Renal cortical epithelial cell (primary cell): ENCODE measurements around the gene TRAFD1. TPM values are rescaled to one million over a fixed set of nuclear protein-coding genes. Genes with fewer than 3 reads are reported as not detected.
"Not testable (repeated sequence)": the region's sequence is repeated elsewhere in the genome, so short reads cannot be mapped to it uniquely, and the experiment has no call there.

Experiments
- DNase-seq: peaks from one replicate; pipeline ENCODE4 v3.0.0-alpha.2; 2011; ENCODE audit warnings: low read depth
- total RNA-seq: library from RNA; depleted of rRNA; stranded (reverse); fragments of >200 nt; gene quantifications from 2 replicates; pipeline ENCODE4 v1.2.3, GENCODE V29; 2014

TRAFD1 gene
- total RNA-seq, 1 donor from 2014 or later, result 57.4 TPM

DNA sequence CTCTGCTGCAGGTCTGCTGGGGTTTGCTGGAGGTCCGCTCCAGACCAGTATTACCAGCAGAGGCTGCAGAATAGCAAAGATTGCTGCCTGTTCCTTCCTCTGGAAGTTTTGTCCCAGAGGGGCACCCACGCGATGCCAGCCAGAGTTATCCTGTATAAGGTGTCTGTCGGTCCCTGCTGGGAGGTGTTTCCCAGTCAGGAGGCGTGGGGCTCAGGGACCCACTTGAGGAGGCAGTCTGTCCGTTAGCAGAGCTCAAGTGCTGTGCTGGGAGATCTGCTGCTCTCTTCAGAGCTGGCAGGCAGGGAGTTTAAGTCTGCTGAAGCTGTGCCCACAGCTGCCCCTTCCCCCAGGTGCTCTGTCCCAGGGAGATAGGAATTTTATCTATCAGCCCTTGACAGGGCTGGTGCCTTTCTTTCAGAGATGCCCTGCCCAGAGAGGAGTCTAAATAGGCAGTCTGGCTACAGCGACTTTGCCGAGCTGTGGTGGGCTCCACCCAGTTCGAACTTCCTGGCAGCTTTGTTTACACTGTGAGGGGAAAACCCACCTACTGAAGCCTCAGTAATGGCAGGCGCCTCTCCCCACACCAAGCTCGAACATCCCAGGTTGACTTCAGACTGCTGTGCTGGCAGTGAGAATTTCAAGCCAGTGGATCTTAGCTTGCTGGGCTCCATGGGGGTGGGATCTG, 33.2 kb downstream of the TRAFD1 start:
- not testable (repeated sequence) for DNase-seq

DNA sequence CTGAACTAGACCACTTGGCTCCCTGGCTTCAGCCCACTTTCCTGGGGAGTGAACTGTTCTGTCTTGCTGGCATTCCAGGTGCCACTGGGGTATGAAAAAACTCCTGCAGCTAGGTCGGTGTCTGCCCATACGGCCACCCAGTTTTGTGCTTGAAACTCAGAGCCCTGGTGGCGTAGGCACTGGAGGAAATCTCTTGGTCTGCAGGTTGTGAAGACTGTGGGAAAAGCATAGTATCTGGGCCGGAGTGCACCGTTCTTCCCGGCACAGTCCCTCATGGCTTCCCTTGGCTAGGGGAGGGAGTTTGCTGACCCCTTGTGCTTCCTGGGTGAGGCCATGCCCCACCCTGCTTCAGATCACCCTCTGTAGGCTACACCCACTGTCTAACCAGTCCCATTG, 33.8 kb downstream of the TRAFD1 start:
- no peak for DNase-seq

DNA sequence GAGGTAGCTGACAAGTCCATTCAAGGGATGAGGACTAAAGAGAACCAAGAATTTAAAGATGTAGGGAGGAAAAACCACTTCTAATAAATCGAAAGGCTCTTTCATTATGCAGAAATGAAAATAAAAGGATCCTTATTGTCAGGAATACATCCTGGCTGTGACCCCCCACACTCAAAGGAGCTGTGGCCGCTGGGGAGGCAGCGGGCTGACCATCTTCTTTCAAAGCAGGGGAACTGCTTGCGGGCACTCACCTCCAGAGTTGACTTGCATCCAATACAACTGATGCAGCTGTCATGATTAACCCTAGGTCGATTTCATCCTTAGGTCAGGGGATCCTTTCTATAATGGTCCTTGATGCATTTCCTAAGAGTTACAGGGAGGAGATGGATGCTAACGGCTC, 35.3 kb downstream of the TRAFD1 start:
- DNase-seq, result no peak

DNA sequence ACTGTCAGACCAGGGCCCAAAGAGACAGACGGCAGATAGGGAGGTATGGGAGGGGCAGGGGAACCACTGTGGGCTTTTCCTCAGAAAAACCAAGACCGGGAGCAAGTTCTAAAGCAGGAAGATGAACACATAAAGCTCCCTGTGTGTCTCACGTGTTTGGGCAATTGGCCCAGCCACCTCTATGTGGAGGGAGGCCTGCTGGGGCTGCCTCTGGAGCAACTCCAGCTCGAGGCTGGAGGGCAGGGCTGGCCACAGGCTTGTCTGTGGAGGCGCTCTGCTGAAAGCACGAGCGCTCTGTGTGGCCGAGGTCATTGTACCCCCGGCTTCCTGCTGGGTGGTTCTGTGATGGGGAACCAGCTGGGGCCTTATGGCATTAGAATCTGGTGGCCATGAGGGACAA, 36.4 kb downstream of the TRAFD1 start:
- DNase-seq, result no peak

DNA sequence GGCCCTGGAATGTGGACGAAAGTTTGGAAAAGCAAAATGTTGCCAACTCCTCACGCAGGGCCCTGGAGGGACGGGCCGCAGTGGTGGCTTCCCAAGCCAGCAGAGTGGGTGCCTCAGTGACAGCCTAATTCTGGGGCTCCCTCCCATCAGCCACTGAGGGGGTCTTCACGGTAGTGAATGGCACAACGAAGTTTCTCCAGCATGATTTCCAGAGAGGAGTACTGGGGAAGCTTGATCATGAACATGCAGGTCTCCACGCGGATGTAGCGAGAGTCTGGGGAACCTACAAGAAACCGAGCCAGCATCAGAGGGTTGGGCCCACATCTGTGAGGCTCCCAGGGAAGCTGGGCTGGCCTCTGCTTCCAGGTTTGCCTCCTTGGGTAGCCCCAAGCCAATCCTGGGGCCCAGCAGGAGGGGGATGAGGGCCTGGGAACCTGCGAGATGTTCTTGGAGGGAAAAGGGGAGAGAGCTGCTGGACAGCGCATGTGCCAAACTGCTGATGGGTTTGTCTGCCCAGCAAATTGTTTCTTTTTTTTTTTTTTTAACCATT, 37.0 kb downstream of the TRAFD1 start:
- DNase-seq, result no peak

DNA sequence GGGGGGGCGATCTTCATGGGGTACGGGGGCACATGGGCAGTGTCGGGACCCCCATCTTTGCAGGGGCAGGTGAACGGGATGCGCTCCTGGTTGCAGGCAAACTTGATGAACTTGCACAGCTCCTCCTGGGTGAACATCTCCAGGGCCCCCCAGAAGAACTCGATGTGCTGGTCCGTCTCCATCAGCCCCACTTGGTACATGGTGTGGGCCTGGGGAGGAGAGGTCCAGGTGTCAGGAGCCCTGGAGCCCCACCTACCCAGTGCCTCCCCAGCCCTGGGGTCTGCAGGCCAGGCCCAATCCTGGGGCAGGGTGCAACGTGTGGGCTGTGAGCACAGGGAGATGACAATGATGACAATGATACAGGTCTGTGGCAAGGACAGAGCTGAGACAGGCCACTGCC, 37.7 kb downstream of the TRAFD1 start:
- DNase-seq, result no peak

DNA sequence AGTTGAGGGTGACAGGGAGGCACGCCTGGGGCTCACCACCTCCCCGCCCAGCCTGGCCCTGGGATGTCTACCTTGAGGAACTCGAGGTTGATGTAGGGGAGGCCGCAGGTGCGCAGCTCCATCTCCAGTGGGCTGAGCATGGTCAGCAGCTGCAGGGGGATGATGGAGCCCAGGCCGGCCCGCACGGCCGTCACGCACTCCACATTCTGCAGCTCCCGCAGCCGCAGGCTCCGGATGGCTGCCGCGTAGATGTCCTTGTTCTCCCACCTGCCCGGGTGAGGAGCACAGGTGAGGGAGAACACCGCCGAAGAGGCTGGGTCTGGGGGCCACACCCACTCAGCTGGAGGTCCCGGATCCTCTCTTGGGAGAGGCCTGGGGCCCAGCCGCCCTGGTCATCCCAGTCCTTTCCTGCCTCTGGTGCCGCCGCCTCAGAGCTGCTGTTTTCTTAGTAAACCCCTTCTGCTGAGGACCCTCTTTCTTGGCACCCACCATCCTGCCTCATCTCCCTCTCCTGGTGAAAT, 38.2 kb downstream of the TRAFD1 start:
- DNase-seq, result no peak

DNA sequence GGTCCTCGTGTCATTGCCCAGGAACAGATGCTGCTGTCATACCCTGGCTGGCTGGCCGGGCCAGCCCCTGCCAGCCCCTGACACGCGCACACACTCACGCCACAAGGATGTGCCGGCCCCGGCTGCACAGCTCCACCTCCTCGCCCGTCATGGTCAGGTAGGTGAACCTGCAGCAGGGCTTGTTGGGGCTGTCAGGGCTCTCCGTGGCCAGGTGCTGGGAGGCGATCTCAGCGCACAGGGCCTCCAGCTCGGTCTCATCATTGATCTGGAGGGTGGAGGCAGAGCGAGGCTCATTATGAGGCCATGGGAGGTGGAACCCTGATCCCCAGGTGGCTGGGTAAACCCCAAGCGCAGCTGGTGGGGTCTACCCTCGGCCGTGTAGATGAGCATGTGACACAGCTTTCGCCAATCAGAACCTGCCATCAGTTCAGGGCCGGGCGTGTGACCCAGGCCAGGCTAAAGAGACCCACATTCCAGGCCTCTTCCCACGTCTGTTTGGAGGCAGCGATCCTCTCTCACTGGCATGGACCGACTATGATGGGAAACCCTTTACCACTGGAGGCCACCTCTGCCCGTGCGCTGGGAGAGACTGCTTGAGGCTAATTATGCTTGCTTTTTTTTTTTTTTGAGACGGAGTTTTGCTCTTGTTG, 38.8 kb downstream of the TRAFD1 start:
- no peak for DNase-seq

DNA sequence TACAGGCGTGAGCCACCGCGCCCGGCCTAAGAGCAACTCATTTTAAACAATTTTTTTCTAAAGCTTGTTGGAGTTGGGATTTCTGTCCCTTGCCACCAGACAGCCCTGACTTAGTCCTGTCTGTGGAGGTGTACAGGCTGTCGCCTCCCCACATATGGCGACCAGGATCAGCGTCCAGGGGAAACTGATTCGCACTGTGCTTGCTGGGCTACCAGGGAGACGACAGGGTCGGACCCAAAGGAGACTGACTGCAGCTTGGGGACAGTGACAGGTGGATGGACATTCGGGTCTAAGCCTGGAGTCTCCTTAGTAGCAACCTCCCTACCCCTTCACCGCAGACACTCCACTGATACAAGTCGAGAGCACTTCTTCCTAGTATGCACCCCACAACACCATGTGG, 40.3 kb downstream of the TRAFD1 start:
- no peak for DNase-seq

DNA sequence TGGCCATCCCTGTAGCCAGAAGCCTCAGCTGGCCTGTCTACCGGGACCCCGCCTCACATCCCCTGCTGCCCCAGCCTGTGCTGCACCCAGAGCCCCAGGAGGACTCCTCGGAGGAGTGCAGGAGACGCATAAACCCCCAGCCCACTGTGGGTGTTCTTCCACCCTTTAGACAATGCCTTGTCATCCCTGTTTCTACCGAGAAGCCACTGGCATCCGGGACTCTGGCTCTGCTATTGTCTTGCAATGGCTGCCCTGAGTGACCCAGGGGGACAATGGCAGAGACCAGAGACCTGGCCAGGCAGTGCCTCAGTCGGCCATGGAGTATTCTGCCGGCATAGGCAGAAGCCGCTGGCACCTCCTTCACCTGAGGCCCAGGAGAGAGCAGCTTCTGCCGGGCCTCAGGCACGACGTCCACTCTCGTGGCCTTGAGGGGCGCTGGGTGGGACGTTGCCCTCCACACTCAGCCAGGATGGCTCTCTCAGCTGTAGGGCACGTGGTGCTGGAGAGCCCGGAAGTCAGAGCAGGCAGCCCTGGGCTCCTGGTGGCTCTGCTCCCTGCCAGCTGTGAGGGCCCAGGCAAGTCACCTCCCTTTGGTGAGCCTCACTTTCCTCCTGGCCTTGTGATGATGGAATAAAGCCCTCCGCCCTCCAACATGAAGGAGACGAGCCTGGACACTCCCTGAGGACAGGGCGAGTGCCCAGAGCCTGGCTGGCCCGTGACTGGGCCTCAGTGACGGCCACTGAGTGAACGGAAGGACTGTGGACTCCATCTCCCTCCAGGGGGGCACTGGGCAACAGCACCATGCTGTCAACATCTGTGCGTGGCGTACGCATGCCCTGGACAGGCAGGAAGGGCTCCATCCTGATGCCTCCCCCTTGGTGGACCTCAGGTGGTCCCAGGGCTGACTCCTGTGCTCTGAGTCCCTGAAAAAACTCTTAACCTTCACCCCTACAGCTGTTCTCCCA, 41.0 kb downstream of the TRAFD1 start:
- DNase-seq, result no peak

DNA sequence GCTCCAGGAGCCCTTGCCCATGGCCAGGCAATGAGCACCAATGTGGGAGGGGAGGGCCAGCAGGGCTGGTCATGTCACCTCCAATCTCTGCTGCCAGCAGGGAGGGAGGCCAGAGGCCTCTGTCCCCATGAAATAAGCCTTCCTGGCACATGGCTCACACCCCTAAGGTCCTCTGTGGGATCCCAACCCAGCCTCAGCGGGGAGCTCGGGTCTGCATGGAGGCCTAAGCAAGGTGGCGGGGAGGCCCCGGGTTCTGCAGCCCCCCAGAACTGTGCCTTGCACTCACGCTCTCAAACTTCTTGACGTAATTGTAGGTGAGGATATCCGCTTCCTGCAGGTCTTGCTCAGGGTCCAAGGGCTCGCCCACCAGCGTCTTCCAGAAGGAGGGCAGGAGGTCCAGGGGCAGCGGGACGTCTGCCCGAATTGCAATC, 41.7 kb downstream of the TRAFD1 start:
- DNase-seq, result no peak

DNA sequence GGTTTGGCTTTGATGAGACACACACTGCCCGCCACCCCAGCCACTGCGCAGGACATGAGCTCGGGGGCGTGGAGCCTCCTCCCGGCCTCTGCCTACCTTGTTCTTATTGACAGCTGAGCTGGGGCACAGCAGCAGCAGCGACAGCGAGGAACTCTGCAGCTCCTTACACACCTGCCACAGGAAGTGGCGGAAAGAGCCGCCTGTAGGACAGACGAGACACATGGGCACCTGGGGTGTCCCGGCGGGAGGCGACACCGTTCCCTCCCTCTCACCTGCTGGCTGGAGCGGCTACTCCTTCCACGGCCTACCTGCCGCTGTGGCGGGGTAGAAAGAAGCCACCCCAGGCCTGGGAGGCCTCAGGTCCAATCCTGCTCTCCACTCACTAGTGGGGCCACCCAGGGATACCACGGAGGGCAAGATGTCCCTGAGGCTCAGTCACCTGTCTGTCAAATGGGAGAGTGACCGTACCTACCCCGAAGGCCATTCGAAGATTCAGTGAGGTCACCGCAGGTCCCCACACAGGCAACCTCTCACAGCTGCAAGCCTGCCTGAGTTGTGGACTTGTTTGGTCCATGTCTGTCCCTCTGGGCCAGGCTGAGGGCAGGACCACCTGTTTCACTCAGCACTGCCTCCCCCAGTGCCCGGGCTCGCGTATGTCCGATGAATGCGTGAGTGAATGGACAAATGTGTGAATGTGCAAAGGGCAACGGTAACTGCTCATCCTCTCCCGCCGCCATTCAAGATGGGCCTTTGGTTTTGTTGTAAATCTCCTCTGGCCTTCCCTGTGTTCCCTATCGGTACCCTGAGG, 42.6 kb downstream of the TRAFD1 start:
- no peak for DNase-seq

DNA sequence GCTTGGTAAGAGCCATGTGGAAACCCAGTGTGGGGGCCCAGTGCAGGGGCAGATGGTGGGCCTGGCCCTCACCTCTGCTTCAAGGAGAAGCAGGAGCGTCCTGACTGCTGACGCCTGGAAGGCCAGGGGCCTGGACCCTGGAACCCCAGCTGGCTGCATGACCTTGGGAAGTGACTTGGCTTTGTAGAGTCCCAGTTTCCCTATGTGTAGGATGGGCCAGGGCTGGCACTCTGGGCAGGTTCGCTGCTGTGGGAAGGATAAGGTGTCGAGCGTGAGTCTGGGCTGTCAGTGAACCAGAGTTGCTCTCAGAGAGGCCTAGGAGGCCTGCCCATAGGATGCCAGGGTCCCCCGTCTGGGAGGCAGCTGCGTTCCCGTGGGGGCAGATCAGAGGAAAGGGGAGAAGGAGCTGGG, 43.2 kb downstream of the TRAFD1 start:
- DNase-seq, result no peak

DNA sequence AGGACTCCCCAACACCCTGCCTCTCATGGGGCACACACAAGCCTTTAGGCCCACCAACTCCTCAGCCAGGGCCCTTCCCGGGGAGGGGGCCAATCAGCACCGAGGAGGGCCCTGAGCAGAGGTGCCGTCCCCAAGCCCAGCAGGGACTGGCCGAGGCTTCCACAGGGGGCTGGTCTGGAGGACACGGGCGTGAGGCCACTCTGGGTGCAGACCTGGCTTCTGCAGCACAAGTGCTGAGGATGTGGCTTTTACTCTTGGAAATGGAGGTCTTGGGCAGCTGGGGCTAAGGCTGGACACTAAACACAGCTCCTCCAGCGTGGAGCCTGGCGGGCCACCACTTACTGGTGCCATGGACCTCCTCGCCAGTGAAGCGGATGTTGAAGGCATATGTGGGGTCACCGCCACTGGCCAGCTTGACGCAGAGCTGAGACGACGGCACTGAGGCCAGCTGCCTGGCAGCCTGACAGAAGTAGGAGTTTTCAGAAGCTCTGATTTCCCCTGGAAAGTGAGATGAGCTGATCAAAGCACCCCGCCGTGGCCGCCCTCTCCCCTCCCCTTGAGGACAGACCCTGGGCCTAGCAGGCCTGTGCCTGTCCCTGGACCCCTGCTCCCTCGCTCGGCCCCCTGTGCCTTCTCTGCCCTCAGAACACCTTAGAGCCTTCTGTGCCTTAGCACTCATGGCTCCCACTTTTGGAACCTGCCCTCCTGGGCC, 44.0 kb downstream of the TRAFD1 start:
- DNase-seq, result no peak

DNA sequence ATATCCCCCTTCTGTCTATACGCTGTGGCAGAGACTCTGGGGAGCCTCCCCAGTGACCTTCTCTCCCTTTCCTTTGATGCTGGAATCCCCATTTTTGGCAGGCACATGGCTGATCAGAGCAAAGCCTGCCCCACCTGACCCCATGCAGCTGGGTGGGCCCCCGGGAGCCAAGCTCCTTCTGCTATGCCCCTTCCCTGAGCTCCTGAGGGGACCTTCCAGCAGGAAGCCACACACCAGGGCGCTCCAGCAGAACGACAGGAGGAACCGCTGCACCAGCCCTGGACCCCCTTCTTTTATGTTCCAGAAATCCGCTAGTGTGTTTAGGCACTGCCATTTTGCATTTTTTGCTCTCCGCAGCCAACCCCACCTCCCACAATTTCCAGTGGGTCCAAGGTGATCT, 44.6 kb downstream of the TRAFD1 start:
- DNase-seq, result no peak

DNA sequence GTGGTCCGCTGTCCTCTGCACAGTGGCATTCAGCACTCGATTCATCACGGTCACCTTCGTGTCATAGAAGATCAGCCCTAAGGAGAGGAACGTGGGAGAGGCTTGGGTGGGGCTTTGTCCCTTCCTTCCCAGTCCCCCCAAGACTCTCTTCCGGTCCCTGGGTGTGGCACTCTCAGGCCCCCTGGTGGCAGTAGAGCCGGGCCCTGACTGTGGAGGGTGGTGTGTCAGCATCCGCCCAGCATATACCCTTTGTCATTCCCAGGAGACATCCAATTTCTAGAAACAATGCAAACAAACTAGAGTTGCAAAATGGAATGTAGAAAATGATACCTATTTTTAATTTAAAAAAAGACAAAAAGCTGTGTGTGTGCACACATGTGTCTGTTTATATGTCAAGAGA, 45.0 kb downstream of the TRAFD1 start:
- no peak for DNase-seq

DNA sequence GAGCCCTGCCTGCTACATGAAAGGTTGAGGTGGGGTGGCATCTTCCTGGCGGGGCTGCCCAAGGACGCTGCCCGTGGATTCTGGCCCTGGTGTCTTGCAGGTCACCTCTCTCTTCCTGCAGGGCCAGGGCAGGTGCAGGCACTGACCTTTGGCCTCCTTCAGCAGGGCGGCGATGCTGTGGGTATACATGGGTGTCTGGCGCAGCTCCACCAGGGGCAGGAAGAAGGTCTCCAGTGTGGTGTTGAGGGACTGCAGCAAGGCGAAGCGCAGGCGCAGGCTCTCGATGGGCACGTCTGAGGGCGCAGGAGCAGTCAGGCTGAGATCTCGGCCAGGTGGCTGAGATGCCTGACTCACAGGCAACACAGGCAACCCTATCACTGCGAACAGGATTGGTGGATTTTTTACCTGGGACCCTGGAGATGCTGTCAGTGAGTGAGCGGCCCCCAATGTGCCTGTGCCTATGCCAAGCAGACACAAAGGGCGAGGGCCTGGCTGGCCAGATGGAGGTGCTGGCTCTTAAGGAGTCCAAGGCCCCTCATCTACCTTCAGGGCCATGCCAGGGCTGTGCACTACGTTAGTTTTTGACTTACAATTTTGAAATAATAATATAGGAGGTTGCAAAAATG, 45.7 kb downstream of the TRAFD1 start:
- DNase-seq, result no peak

DNA sequence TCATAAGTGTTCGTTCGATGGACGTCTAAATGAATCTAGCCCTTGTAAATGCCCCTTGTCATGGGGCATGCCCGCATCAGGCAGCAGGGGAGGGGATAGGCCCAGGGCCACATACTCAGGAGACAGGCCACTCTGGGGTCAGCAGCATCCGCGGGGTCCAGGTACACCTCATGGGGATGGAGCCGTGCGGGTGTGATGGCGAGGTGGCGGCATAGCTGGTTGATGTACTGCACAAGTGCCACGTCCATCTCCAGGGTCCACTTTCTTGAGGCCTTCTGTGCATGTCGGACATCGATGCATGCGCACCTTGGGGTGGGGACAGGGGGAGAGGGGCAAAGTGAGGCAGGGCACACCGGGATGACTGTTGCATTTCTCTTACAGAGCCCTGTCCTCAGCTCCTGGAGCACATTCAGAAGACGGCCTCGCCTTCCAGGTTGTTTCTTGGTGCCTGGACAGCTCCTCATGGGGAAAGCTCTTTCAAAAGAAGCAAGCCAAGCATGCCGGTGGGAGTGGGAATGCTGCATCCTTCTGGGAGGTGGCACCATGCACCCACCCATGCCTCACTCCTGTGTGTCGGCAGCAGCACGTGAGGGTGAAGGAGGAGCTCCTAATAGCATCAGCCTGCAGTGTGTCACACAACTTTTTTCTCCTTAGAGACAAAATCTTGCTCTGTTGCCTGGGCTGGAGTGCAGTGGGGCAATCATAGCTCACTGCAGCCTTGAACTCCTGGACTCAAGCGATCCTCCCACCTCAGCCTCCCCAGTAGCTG, 47.4 kb downstream of the TRAFD1 start:
- no peak for DNase-seq
